Activated CD4-positive, alpha-beta memory T cell treated with anti-CD3 and anti-CD28 coated beads for 36 hours (primary cell): Measurements from ENCODE around the gene EPB41L5. TPM values are rescaled to one million over a fixed set of nuclear protein-coding genes. Genes with fewer than 3 reads are reported as not detected.
"Not testable (repeated sequence)": the region's sequence is repeated elsewhere in the genome, so short reads cannot be mapped to it uniquely, and the experiment has no call there.

ENCODE experiments used
- CTCF ChIA-PET: fragments of 350-600 bp; sonication (Branson Sonifier 250); formaldehyde crosslinking; loops from one replicate; lab custom pipeline; 2021; ENCODE audit warnings: antibody characterized with exemption, inconsistent platforms; lab: Charles Lee
- POLR2A ChIA-PET: fragments of 350-600 bp; sonication (Branson Sonifier 250); formaldehyde crosslinking; loops from one replicate; lab custom pipeline; 2021; ENCODE audit warnings: antibody characterized with exemption; lab: Charles Lee
- DNase-seq: peaks from one replicate; pipeline ENCODE4 v3.0.0-alpha.2; 2020
- H3K27ac Mint-ChIP-seq: one replicate; pipeline ENCODE4 v1.8.0; 2021; ENCODE audit warnings: mixed read lengths
- H3K27me3 Mint-ChIP-seq: one replicate; pipeline ENCODE4 v1.8.0; 2021; ENCODE audit warnings: mixed read lengths
- H3K36me3 Mint-ChIP-seq: one replicate; pipeline ENCODE4 v1.8.0; 2021; ENCODE audit warnings: mixed read lengths
- H3K4me1 Mint-ChIP-seq: one replicate; pipeline ENCODE4 v1.8.0; 2021; ENCODE audit warnings: low read depth, mixed read lengths
- H3K4me3 Mint-ChIP-seq: one replicate; pipeline ENCODE4 v1.8.0; 2021; ENCODE audit warnings: mild to moderate bottlenecking, mixed read lengths
- H3K9me3 Mint-ChIP-seq: one replicate; pipeline ENCODE4 v1.8.0; 2021; ENCODE audit warnings: mixed read lengths
- intact Hi-C: fragments of 100-400 bp; cut with micrococcal nuclease; formaldehyde crosslinking; loops from one replicate; pipeline ENCODE4 v1.15.1; 2023
- total RNA-seq, 2 experiments: library from RNA; stranded (reverse); gene quantifications; one replicate each; pipeline ENCODE4 v1.2.3, GENCODE V29; 2021

The EPB41L5 gene
- total RNA-seq, 2 experiments from 2014 or later = 2.5 to 2.7 TPM

DNA sequence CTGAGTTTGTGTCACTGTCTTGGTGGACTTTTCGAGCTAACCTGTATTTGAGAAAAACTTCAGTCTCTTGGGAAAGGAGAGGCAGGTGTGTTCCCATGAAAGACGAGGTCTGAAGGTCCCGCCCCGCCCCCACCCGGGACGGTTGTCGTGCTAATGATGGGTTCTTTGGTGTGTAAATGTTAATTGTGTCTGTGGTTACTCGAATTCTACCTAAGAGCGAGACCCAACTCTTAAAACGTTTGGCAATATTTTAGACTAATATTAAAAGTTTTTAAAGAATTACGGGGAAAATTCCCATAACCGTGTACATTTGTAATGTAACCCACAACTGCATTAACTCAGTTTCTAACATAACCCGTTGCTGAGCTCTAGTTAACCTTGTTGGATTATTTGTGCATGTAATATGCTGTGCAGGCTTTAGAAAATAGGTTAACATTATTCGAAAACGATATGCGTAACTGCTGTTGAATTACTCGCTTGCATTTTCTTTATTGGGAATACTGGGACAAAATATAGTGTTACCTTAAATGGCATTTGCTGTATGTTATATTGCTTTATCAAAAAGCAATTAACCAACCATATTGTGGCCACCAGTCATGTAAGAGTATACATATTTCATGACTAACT, 833 bp downstream of the EPB41L5 start:
- H3K4me1 Mint-ChIP-seq = peaks cover 10% of the 10 kb centered on the region
- no peaks in the 10 kb centered on the region for H3K9me3 Mint-ChIP-seq
- peaks cover 1% of the 10 kb centered on the region for H3K27me3 Mint-ChIP-seq
- H3K4me3 Mint-ChIP-seq = peak overlapping the region; percentile 73
- DNase-seq = no peak
- ChIA-PET CTCF (interaction anchor here (0.7 to 2.0 kb wide), 4 partner anchors 13 to 311 kb away, joined by 4 to 17 read pairs (median 6); no protein-coding TSS in a partner anchor), POLR2A (interaction anchor here (0.7 kb wide), 1 partner anchor 335 kb away, joined by 3 read pairs; the partner anchor contains the start of gene TMEM177)
- H3K36me3 Mint-ChIP-seq = no peaks in the 10 kb centered on the region
- intact Hi-C loops = loop anchor here (1.0 to 5.0 kb wide), 4 partner anchors 163 to 646 kb away; partner anchors contain the start of genes C2orf76, DBI and TMEM177
- no peak overlapping the region for H3K27ac Mint-ChIP-seq

DNA sequence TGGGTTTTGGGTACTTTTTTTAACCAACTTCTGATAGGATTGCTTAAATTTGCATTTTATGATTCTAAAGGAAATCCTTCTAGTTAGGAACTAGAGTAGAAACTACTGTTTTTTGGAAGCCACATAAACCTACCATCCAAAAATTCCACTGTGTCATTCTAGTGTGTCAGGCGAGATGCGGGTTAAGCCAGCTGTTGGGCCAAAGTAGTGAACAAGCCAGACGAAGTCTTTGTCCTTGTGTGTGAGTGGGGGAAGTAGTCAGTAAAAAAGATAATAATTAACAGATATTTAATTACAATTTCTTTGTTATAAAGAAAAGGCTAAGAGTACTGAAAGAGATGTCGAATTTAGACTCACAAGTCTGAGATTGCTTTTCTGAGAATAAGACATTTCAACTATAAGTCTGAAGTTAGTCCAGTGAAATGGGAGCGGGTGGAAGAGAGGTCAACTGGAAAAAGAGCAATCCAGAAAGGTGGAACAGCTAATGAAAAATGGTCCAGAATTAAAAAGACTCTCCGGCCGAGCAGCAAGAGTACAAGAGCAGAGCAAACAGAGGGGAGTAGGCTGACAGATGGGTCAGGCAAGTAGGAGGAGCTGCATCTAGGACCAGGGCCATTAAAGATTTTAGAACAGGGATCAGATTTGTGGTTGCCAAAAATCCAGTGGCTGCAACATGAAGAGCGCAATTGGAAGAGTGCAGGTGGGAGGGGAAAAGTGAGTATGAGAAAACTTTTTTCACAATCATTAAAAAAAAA, 1.5 kb downstream of the EPB41L5 start:
- Mint-ChIP-seq H3K4me3 (peak overlapping the region; percentile 73), H3K27me3 (peaks cover 1% of the 10 kb centered on the region)

DNA sequence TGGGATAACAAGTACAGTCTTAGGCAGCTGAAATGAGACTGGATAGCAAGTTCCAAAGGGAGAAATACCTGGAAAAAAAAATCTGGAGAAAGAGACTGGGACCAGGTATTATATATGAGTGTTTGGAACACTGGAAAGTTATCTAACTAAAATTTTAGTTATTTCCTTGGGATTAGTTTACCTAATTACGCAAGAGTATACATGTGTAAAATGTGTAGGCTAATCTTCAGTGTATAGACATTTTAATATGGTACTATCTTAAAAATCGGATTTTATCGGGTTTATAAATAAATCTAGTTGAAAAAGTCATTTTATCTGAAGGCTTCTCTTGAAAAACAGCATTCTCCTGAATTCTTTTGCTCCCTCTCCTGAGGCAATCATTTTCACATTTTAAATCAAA, 3.9 kb downstream of the EPB41L5 start:
- no peak for DNase-seq
- Mint-ChIP-seq H3K9me3 (no peaks in the 10 kb centered on the region), H3K4me3 (no peak overlapping the region), H3K36me3 (peaks cover 2% of the 10 kb centered on the region), H3K27me3 (no peaks in the 10 kb centered on the region), H3K27ac (no peak overlapping the region), H3K4me1 (peaks cover 10% of the 10 kb centered on the region)
- CTCF ChIA-PET = no interaction called here
- POLR2A ChIA-PET = no interaction called here
- intact Hi-C loops = no loop called here

More for the DNA sequence above, 1.5 kb downstream of the EPB41L5 start:
- no peaks in the 10 kb centered on the region for H3K9me3 Mint-ChIP-seq
- intact Hi-C loops = loop anchor here (5.0 kb wide), 2 partner anchors 312 to 647 kb away; partner anchors contain the start of genes C2orf76 and DBI
- DNase-seq = no peak
- no peaks in the 10 kb centered on the region for H3K36me3 Mint-ChIP-seq
- H3K4me1 Mint-ChIP-seq = peaks cover 10% of the 10 kb centered on the region
- ChIA-PET POLR2A (no interaction called here), CTCF (interaction anchor here (0.7 to 2.0 kb wide), 4 partner anchors 12 to 312 kb away, joined by 4 to 17 read pairs (median 6); no protein-coding TSS in a partner anchor)
- no peak overlapping the region for H3K27ac Mint-ChIP-seq

DNA sequence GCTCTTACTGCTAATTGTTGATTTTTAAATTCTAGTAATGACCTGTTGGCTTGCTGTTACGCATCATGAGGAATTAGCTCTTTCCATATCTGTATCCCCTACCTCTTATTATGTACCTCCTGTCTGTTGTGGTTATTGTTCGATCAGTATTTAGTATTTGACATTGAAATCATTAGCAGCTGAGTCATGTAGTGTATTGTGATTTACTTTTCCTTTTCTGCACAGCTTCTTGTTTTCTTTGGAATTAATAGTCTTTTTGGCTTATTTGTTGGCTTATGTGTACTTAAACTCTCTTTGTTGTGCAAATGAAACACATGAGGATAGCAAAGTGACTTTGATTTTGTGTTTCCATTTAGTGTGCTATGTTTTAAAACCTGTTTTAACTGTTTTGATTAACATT, 4.3 kb downstream of the EPB41L5 start:
- intact Hi-C loops = no loop called here
- POLR2A ChIA-PET = interaction anchor here (0.6 kb wide), 1 partner anchor 31 kb away, joined by 3 read pairs; no protein-coding TSS in a partner anchor
- Mint-ChIP-seq H3K4me1 (peaks cover 8% of the 10 kb centered on the region), H3K27me3 (no peaks in the 10 kb centered on the region), H3K9me3 (no peaks in the 10 kb centered on the region), H3K36me3 (peaks cover 2% of the 10 kb centered on the region), H3K27ac (no peak overlapping the region), H3K4me3 (no peak overlapping the region)
- no peak for DNase-seq
- CTCF ChIA-PET = no interaction called here

DNA sequence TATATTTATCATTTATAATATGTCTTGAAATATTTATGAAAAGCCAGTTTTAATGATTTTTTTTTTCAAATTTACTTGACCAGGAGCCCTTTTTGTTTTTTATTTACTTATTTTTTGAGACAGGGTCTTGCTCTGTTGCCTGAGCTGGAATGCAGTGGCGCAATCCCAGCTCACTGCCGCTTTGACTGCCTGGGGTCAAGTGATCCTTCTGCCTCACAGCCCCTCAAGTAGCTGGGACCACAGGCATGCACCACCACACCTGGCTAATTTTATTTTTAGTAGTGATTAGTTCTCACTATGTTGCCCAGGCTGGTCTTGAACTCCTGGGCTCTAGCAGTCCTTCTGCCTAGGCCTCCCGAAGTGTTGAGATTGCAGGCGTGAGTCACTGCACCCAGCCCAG, 5.7 kb downstream of the EPB41L5 start:
- intact Hi-C loops = no loop called here
- CTCF ChIA-PET = no interaction called here
- no peak for DNase-seq

DNA sequence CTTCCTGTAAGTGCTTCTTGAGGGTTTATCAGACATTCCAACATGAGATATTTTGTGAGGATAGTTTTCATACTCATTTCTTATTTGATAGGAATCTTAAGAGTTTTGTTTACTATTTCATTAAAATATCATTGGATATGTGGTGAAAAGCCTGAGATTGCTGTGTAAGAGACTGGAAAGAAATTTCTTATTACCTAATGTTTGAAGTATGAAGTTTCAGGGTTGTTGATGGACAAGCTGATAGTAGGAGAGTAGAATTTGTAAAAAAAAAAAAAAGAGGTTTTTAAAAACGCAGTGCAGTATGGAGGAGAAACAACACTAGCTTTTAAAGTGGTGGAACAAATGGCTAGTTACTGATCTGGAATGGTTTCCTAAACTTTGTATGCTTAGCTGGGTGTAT, 7.7 kb downstream of the EPB41L5 start:
- Mint-ChIP-seq H3K4me3 (no peak overlapping the region), H3K4me1 (no peaks in the 10 kb centered on the region), H3K27ac (no peak overlapping the region), H3K27me3 (no peaks in the 10 kb centered on the region), H3K9me3 (peaks cover 16% of the 10 kb centered on the region), H3K36me3 (peaks cover 18% of the 10 kb centered on the region)
- POLR2A ChIA-PET = no interaction called here
- intact Hi-C loops = no loop called here
- DNase-seq = no peak
- CTCF ChIA-PET = interaction anchor here (1.4 kb wide), 1 partner anchor 154 kb away, joined by 3 read pairs; no protein-coding TSS in a partner anchor

More for the DNA sequence above, 5.7 kb downstream of the EPB41L5 start:
- H3K4me3 Mint-ChIP-seq = no peak overlapping the region
- H3K9me3 Mint-ChIP-seq = peaks cover 5% of the 10 kb centered on the region
- peaks cover 6% of the 10 kb centered on the region for H3K36me3 Mint-ChIP-seq
- no peaks in the 10 kb centered on the region for H3K27me3 Mint-ChIP-seq
- POLR2A ChIA-PET = no interaction called here
- H3K27ac Mint-ChIP-seq = no peak overlapping the region
- peaks cover 4% of the 10 kb centered on the region for H3K4me1 Mint-ChIP-seq

DNA sequence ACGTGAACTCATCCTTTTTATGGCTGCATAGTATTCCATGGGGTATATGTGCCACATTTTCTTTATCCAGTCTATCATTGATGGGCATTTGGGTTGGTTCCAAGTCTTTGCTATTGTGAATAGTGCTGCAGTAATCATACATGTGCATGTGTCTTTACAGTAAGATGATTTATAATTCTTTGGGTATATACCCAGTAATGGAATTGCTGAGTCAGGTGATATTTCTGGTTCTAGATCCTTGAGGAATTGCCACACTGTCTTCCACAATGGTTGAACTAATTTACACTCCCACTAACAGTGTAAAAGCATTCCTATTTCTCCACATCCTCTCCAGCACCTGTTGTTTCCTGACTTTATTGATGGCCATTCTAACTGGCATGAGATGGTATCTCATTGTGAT, 9.6 kb downstream of the EPB41L5 start:
- intact Hi-C loops, H3K4me1 Mint-ChIP-seq, H3K27me3 Mint-ChIP-seq, CTCF ChIA-PET, POLR2A ChIA-PET, H3K27ac Mint-ChIP-seq, DNase-seq, H3K4me3 Mint-ChIP-seq: not testable (repeated sequence)
- Mint-ChIP-seq H3K36me3 (peaks cover 21% of the 10 kb centered on the region), H3K9me3 (peaks cover 16% of the 10 kb centered on the region)

DNA sequence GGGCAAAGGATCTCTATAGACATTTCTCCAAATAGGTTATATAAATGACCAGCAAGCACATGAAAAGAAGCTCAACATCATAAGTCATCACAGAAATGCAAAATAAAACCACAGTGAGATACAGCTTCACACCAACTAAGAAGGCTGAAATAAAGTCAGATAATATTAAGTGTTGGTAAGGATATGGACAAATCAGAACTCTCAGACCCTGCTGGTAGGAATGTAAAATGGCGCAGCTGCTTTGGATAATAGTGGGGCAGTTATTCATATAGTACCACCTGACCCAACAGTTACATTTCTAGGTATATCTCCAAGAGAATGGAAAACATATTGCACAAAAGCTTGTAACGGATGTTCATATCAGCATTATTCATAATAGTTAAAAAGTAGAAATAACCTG, 14.0 kb downstream of the EPB41L5 start:
- Mint-ChIP-seq H3K27me3 (no peaks in the 10 kb centered on the region), H3K27ac (no peak overlapping the region), H3K36me3 (peaks cover 19% of the 10 kb centered on the region), H3K4me3 (no peak overlapping the region), H3K4me1 (no peaks in the 10 kb centered on the region), H3K9me3 (peaks cover 16% of the 10 kb centered on the region)
- intact Hi-C loops = no loop called here
- ChIA-PET POLR2A (no interaction called here), CTCF (interaction anchor here (1.9 kb wide), 1 partner anchor 14 kb away, joined by 5 read pairs; the partner anchor contains the start of gene EPB41L5)
- DNase-seq = no peak

DNA sequence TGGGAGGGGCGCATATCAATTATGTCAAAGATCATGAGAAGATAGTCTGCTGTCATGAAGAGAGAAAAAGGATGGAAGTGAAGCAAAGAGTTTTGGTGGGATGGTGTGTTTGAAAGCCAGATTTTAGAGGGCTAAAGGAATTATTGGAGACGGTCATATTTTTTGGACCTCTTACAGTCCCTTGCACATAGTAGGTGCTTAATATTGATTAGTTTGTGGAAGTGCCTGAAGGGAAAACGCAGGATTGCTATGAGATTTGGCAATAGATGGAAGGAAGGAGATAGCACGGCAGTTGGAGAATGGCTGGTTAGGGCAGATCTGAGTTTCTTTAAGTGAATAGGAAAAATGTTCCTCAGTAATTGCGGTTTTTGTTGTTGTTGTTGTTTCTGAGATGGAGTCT, 15.9 kb downstream of the EPB41L5 start:
- Mint-ChIP-seq H3K27ac (no peak overlapping the region), H3K4me3 (no peak overlapping the region), H3K9me3 (peaks cover 9% of the 10 kb centered on the region), H3K27me3 (no peaks in the 10 kb centered on the region), H3K4me1 (no peaks in the 10 kb centered on the region), H3K36me3 (peaks cover 13% of the 10 kb centered on the region)
- intact Hi-C loops = no loop called here
- DNase-seq = no peak
- POLR2A ChIA-PET = no interaction called here
- CTCF ChIA-PET = no interaction called here

DNA sequence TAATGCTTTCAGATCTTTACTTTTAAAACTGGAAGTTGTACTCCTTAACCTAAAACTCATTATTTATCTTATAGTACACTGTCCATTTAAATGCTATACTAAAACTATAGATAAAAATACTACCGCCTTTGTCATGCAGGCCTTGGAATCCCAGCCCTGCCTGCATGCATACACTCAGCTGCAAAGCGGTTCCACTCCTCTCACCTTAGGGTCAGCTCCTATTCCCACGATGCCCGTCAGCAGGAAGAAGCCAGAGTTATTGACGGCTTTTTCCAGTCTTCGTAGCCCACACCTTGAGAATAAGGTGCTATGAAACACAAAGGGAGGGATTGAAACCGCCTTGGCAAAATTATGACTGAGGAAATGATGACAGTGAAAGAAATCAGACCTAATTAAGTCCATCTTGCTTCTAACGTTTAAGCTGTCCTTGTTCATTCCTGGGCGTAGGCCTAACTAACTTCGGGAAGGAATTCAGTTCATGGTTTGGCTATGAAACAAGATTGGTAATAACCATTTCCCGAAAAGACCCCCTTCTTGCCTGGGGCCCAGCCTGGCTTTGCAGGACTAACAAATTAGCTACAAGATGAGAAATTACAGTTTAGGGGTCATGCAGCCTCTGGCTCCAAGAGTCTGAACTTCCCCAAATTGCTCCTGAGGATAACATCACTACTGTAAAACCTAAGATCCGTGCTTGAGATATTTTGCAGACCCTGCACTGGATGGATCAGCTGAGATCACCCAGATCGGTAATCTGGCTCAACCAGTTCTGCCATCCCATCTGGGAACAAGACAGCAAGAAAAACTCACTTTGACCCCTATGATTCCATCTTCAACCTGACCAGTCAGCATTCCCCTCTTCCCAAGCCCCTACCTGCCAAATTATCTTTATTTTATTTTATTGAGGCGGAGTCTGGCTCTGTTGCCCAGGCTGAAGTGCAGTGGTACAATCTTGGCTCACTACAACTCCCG, 17.1 kb downstream of the EPB41L5 start:
- peaks cover 6% of the 10 kb centered on the region for H3K36me3 Mint-ChIP-seq
- ChIA-PET POLR2A (no interaction called here), CTCF (no interaction called here)
- DNase-seq = no peak
- H3K27me3 Mint-ChIP-seq = no peaks in the 10 kb centered on the region
- H3K27ac Mint-ChIP-seq = no peak overlapping the region
- intact Hi-C loops = no loop called here
- H3K9me3 Mint-ChIP-seq = peaks cover 4% of the 10 kb centered on the region
- H3K4me3 Mint-ChIP-seq = no peak overlapping the region
- no peaks in the 10 kb centered on the region for H3K4me1 Mint-ChIP-seq

DNA sequence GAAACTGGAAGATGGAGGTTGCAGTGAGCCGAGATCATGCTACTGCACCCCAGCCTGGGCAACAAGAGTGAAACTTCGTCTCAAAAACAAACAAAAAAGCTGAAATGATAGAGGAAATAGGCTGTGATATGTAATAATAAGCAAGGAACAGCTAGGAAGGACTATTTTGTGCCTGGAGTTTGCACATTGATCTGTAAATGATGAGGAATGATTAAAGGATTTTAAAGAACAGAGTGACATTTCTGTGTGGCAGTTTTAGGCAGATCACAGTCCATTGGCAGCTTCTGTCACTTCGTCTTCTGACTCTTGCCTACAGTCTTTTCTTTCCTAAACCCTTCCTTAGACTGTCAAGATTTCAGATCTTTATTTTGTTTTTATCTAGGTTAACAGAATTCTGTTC, 19.4 kb downstream of the EPB41L5 start:
- intact Hi-C loops = no loop called here
- no peaks in the 10 kb centered on the region for H3K27me3 Mint-ChIP-seq

More for the DNA sequence above, 19.4 kb downstream of the EPB41L5 start:
- Mint-ChIP-seq H3K36me3 (peaks cover under 1% of the 10 kb centered on the region), H3K27ac (no peak overlapping the region), H3K4me3 (no peak overlapping the region), H3K9me3 (no peaks in the 10 kb centered on the region), H3K4me1 (no peaks in the 10 kb centered on the region)
- POLR2A ChIA-PET = no interaction called here
- CTCF ChIA-PET = no interaction called here
- no peak for DNase-seq
